ENCODE measurements around the gene PPARGC1A.

The PPARGC1A gene

DNA sequence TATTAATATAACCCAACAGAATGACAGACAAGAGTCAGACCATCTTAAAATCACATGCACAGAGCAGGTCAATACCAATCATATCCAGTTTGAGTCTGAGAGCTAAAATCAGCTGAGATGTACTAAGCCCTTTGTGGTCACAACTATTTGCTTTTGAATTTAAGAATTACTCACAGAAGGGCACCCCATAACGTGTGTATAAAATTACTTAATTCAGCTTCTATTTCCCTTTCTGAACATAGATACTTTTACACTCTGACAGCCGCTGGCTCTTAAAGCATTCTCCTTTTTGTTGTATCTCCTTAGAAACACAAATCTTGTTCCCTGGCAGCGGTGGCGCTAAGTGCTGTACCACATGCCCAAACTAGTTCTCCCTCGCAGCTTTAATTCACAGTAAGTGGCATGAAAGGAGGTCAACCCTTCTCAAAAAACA is 14.8 kb upstream of the PPARGC1A start:
- no peak for DNase-seq

- no peak for DNase-seq
Observed at GRCh38 chr4:23903859-23904438, 14.1 kb upstream of the PPARGC1A start.

- no peak for DNase-seq
Observed at GRCh38 chr4:23902222-23902804, 12.5 kb upstream of the PPARGC1A start.

GRCh38 chr4:23900636-23901035 is 10.8 kb upstream of the PPARGC1A start:
- no peak for DNase-seq

DNA sequence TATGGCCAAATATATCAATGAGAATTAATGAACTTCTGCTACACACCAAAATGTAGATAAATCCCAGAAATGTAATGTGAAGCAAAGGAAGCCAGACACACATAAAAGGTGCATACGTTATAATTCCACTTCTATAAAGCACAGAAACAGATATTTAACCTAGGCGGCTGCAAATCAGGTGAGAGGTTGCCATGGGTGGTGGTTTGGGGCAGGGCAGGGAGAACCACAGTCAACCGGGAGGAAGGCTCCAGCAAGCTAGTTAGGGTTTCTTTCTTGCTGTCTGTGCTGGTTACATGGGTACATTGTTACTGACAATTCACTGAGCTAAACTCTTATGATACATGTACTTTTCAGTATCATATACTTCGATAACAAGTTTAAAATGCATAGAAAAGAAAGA is 9.7 kb upstream of the PPARGC1A start:
- no peak for DNase-seq

GRCh38 chr4:23897564-23898109 is 7.8 kb upstream of the PPARGC1A start:
- DNase-seq, result no peak

DNA sequence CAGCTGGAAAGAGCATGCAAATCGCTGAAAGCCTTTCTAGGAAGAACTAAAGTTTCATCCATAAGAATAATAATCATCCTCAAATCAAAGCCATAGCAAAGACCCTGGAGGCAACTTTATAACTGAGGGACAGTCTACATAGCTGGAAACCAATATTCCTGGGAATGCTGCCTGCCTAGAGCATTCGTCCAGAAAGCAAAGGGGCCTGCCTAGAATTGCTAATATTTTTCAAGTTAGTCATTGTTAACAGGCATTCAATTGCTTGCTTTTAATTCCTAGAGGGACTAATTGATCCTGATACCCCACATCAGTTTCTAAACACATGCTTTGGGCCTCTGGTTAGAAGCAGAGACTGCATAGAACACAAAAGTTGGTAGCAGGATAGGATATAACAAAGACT is 4.2 kb upstream of the PPARGC1A start:
- DNase-seq, result no peak

GRCh38 chr4:23891064-23891421 is 1.2 kb upstream of the PPARGC1A start:
- no peak for DNase-seq

DNA sequence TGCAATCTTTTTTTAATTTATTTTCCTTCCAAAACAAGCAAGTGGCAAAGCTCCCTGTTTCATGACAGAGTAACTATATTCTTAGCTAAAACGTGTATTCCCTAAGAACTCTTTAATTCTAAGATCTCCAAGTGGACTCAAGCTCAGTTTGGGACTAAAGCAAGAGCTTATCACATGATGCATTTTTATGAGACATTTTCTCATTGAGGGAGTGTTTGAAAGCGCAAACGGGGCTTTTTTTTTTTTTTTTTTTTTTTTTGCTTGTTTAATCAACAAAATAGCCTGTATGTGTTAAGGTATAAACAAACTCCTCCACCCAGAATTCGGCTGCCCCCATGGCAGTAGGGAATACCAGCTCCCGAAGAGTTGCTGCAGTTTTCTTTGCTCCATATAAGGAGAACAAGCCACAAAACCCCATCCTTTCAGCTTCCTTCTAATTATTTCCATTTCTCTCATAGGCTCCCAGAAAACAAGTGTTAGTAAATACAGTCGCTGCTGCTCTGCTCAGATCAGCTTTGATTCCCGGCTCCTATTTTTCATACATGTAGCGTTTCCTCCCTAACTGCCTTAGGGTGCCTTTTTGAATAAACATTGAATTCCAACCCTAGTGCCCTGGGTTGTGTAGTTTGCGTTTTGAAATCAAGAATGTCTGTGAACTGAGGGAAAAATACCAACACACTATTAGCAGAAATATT is 669 bp upstream of the PPARGC1A start:
- DNase-seq, result no peak

GRCh38 chr4:23889391-23889790 is 456 bp downstream of the PPARGC1A start:
- DNase-seq, result no peak

DNA sequence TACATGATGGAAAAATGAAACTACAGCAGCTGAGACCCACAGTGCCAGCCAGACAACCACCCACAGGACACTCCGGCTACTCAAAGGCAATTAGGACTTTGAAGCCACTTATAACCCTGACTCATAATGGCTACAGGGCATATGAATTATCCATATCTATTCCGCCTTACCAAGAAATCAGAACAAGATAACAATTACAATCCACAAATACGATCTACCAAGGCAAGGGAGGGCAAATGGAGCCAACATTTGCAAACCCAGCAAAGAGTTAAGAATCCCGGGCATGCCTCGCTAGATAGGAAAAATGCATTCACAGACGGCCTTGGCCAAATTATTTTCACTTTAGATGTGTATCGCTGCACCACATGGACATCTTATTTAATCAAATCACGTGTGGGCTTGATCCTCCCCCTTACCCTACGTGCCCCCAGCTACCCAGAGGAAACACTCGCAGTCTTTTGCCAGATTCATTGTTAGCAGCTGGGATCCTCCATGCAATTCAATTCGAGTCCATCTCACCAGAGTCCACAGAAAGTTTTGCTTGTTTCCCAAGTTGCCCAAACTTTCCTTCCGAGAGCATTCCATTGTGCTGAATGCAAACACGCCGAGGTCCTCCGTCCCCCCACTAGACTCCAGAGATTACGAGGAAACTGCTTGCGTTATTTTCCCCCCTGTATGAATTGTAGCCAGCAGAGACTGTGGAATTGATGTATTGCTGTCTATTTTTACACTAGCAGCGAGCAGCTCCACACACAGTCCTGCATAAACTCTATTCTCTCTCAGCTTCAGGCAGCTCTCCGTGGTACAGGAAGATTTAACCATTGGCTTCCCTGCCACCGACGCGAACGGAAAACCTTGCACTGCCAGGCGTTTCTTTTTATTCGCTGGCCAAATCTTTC is 1.2 kb downstream of the PPARGC1A start:
- peak; percentile 65 for DNase-seq

GRCh38 chr4:23887989-23888388 is 1.9 kb downstream of the PPARGC1A start:
- peak; percentile 46 for DNase-seq

GRCh38 chr4:23887173-23887572 is 2.7 kb downstream of the PPARGC1A start:
- no peak for DNase-seq

DNA sequence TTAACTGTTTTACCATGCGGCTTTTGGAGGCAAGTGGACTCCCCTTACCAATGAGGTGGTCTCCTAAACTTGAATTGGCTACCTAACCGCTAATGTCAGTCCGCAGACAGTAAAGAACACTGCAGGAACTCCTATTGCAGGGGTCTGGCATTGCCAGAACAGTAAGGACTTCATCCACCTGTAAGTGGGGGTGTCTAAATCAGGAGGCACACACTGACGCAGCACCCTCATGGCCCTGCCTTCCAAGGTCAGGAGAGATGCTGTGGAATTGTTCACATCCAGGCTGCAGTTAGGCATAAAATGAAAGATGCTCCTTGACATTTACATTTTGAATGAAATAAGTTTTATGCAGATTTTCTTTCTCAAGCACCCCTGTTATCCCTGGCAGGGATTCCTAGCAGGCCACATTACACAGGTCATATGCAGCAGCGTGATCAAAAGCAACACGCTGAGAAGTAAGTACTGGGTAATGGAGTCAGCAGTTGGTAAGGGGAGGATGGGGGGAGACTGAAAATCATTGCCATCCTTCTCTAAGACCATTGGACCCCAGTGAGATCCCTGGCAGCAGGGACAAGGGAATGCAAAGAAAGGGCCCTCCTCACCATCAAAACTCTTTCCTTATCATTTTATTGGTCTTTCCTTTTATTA is 3.8 kb downstream of the PPARGC1A start:
- no peak for DNase-seq

DNA sequence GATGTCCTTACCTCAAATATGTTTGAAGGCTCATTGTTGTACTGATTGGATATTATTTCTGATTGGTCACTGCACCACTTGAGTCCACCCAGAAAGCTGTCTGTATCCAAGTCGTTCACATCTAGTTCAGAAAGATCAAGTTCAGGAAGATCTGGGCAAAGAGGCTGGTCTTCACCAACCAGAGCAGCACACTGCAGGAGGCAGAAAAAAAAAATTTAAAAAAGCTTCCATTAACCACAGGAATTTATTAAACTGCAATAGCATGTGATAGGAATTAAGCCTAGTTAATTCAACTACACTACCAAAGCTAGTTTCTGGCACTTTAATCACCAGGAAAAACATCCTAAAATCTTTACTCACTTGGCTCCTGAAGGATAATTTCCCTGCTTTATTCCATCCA is 5.1 kb downstream of the PPARGC1A start:
- DNase-seq, result no peak

DNA sequence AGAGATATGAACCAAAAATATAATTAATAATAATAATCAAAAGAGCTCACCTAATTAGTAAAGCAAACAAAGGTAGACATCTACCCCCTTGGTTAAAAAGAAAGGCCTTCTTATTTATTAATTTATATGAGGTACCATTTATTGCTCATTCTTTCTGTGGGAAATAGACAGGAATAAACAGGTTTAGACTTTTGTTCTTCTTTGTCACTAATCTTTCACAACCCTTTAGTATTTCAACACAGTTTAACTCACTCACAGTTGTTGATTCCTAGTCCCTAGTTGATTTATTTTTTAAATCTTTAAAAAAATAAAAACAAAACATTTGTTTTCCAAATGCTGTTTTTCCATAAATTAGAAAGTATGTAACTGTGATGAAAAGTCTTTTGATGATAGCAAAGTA is 5.6 kb downstream of the PPARGC1A start:
- no peak for DNase-seq

DNA sequence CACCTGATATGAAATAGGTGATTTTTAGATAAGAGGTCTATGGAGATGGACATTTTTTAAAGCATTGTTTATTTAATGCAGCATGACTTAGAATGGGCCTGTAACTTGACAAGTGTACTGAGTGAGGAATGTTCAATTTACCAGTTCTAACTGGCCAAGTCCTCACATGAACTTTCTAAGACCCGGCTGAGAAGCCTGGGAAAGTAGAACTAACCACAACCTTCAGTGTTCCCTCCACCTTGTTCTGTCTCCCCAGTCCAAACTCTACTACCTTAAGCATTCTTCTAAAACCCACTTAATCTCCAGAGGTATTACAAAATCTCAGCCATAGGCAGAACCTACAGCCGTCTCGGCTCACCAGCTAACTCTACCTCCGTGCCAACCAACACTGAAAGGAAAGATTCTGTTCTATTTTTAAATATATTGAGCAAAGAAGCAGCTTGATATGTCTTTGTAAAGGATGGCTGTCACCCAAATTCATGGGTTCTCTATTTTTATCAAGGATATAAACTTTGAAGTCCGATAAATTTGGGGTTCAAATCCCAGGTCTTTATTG is 6.8 kb downstream of the PPARGC1A start:
- no peak for DNase-seq

GRCh38 chr4:23881674-23882337 is 8.0 kb downstream of the PPARGC1A start:
- no peak for DNase-seq

DNA sequence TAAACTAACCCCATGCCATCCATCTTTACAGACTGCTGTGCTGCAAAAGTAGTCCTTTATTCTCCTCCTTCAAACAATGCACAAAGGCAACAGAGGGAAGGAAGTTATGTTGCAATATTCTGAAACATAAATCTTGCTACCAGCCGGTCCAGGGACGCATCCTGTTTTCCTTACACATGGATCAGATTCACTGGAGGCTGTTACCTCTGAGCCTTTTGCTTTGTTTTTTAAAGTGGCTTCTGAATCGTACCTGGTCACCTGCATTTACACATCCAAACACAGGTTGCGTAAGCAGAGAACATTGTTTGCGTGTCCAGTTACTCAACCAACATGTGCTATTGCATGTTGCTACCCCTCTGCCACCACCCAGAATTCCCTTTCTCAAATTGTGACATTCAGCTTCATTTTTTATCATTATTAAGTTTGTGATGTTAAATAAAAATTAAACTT is 8.8 kb downstream of the PPARGC1A start:
- DNase-seq, result no peak

DNA sequence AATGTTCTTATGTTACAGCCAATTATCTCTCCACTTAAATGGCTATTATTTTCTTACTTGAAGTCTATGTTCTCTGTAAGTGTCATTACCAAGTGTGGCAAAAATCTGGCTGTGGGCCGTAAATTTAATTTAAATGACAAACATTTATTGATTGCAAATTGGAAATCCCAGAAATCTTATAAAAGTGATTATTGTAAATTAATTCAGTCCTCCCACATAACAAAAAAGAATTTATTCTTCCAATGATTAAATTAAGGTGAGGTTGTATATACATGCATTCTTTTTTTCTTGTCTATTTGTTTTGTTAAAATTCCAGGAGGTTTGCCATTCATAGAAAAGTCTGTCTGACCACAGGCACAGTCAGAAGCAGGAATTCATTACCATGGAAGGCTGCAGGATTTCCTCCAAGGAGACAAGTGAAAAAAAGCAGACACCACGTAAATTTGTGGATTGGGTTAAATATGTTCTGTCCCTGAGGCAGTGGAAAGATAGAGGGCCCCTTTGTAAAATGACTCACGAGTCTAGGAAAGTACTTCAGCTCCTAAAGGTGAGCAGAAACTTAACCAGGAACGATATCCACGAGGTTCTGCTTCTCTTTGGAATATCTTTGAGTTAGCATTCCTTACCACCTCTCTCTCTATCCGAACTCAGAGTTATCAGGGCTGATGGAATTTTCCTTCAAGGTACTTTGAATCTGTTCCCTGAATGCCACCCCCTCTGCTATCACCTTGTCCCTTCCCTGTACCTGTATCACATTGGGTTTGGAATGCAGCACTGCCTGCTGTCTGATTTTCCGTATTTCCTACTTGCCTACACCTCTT is 10.7 kb downstream of the PPARGC1A start:
- DNase-seq, result no peak
